ENCODE data around the gene CYP26B1. TPM values are rescaled to one million over a fixed set of nuclear protein-coding genes. Genes with fewer than 3 reads are reported as not detected.
A peak's percentile ranks its signal among the peaks of the same experiment; 100 is the strongest.

The CYP26B1 gene
- total RNA-seq, 1 donor from 2014 or later = 1.2 TPM

GRCh38 chr2:72117029-72117428 lies 30.6 kb downstream of the CYP26B1 start:
- Histone ChIP-seq H3K79me2 (ENCODE audit: insufficient read depth, low read length) (no peaks in the 10 kb centered on the region), H3K4me1 (ENCODE audit: insufficient read depth, low read length) (peaks cover 24% of the 10 kb centered on the region), H3K9ac (ENCODE audit: low read length) (no peak overlapping the region), H3K4me3 (ENCODE audit: insufficient read depth, low read depth, low read length) (no peak overlapping the region), H2AFZ (ENCODE audit: low read depth, low read length) (no peak overlapping the region), H3K27ac (ENCODE audit: low read depth, low read length) (no peak overlapping the region), H3K9me3 (ENCODE audit: insufficient read depth, low read depth, low read length) (no peaks in the 10 kb centered on the region), H3K4me2 (ENCODE audit: low read length) (no peak overlapping the region), H3K36me3 (ENCODE audit: insufficient read depth, low read length) (no peaks in the 10 kb centered on the region), H4K20me1 (ENCODE audit: insufficient read depth, low read length) (no peaks in the 10 kb centered on the region), H3K27me3 (ENCODE audit: insufficient read depth, low read length) (no peaks in the 10 kb centered on the region)
- DNase-seq (ENCODE audit: low read depth) (no peak), FAIRE-seq (no peak)
- H3K27ac Mint-ChIP-seq (ENCODE audit: unreplicated experiment) = no peak overlapping the region
- peaks cover 25% of the 10 kb centered on the region for H3K27me3 Mint-ChIP-seq (ENCODE audit: low read depth, unreplicated experiment)
- peaks cover 2% of the 10 kb centered on the region for H3K9me3 Mint-ChIP-seq (ENCODE audit: unreplicated experiment)
- no peaks in the 10 kb centered on the region for H3K36me3 Mint-ChIP-seq (ENCODE audit: low read depth, unreplicated experiment)
- TF ChIP-seq EZH2 (IDR thresholded peaks at IDR 0.05; ENCODE audit: insufficient read depth, low read length) = no peak
- TF ChIP-seq CTCF (IDR thresholded peaks at IDR 0.05; ENCODE audit: insufficient read depth, low read depth, low read length) = no peak
- H3K4me1 Mint-ChIP-seq (ENCODE audit: low read depth, unreplicated experiment) = peaks cover 25% of the 10 kb centered on the region
- no peak overlapping the region for H3K4me3 Mint-ChIP-seq (ENCODE audit: unreplicated experiment)

- peak overlapping the region; percentile 91 for H3K27ac Mint-ChIP-seq (ENCODE audit: unreplicated experiment)
- peak overlapping the region; percentile 80 for H2AFZ ChIP-seq (ENCODE audit: low read depth, low read length)
- H3K79me2 ChIP-seq (ENCODE audit: insufficient read depth, low read length) = no peaks in the 10 kb centered on the region
- H3K4me2 ChIP-seq (ENCODE audit: low read length) = peak overlapping the region; percentile 78
- peaks cover 24% of the 10 kb centered on the region for H3K4me1 ChIP-seq (ENCODE audit: insufficient read depth, low read length)
- no peak for DNase-seq (ENCODE audit: low read depth)
- no peaks in the 10 kb centered on the region for H3K36me3 Mint-ChIP-seq (ENCODE audit: low read depth, unreplicated experiment)
- H3K27me3 ChIP-seq (ENCODE audit: insufficient read depth, low read length) = no peaks in the 10 kb centered on the region
- H4K20me1 ChIP-seq (ENCODE audit: insufficient read depth, low read length) = no peaks in the 10 kb centered on the region
- TF ChIP-seq EZH2 (IDR thresholded peaks at IDR 0.05; ENCODE audit: insufficient read depth, low read length) = no peak
- TF ChIP-seq CTCF (IDR thresholded peaks at IDR 0.05; ENCODE audit: insufficient read depth, low read depth, low read length) = peak; percentile 14
- peak overlapping the region; percentile 61 for H3K27ac ChIP-seq (ENCODE audit: low read depth, low read length)
- H3K9me3 ChIP-seq (ENCODE audit: insufficient read depth, low read depth, low read length) = no peaks in the 10 kb centered on the region
- H3K9ac ChIP-seq (ENCODE audit: low read length) = peak overlapping the region; percentile 52
- peaks cover 2% of the 10 kb centered on the region for H3K9me3 Mint-ChIP-seq (ENCODE audit: unreplicated experiment)
- peaks cover 22% of the 10 kb centered on the region for H3K27me3 Mint-ChIP-seq (ENCODE audit: low read depth, unreplicated experiment)
- no peaks in the 10 kb centered on the region for H3K36me3 ChIP-seq (ENCODE audit: insufficient read depth, low read length)
- H3K4me1 Mint-ChIP-seq (ENCODE audit: low read depth, unreplicated experiment) = peaks cover 27% of the 10 kb centered on the region
- no peak for FAIRE-seq
- H3K4me3 ChIP-seq (ENCODE audit: insufficient read depth, low read depth, low read length) = no peak overlapping the region
- peak overlapping the region; percentile 67 for H3K4me3 Mint-ChIP-seq (ENCODE audit: unreplicated experiment)
Measured at GRCh38 chr2:72116081-72116533, 31.6 kb downstream of the CYP26B1 start.

Measured in astrocyte (in vitro differentiated cells and primary cell).